ENCODE results near the gene RBBP6.

Gene RBBP6

GRCh38 chr16:24504472-24505345 lies 34.7 kb upstream of the RBBP6 start:
- no peak overlapping the region for H3K27ac ChIP-seq
- TF ChIP-seq ZFX (IDR thresholded peaks at IDR 0.05) (no peak), CTCF (conservative IDR thresholded peaks at IDR 0.05) (peak; percentile 85)

- H3K27ac ChIP-seq, result no peak overlapping the region
- TF ChIP-seq ZFX (IDR thresholded peaks at IDR 0.05) (no peak), CTCF (conservative IDR thresholded peaks at IDR 0.05) (no peak)
Measured at GRCh38 chr16:24505959-24506358, 33.4 kb upstream of the RBBP6 start.

- no peak overlapping the region for H3K27ac ChIP-seq
- TF ChIP-seq CTCF (conservative IDR thresholded peaks at IDR 0.05) (no peak), ZFX (IDR thresholded peaks at IDR 0.05) (no peak)
Measured at GRCh38 chr16:24507959-24508480, 31.3 kb upstream of the RBBP6 start.

- TF ChIP-seq ZFX (IDR thresholded peaks at IDR 0.05) (no peak), CTCF (conservative IDR thresholded peaks at IDR 0.05) (no peak)
- H3K27ac ChIP-seq, result no peak overlapping the region
Measured at GRCh38 chr16:24508614-24509013, 30.8 kb upstream of the RBBP6 start.

- TF ChIP-seq CTCF (conservative IDR thresholded peaks at IDR 0.05) (no peak), ZFX (IDR thresholded peaks at IDR 0.05) (no peak)
- no peak overlapping the region for H3K27ac ChIP-seq
Measured at GRCh38 chr16:24509536-24509935, 29.8 kb upstream of the RBBP6 start.

- no peak for TF ChIP-seq ZFX (IDR thresholded peaks at IDR 0.05)
- TF ChIP-seq CTCF (conservative IDR thresholded peaks at IDR 0.05), result no peak
Measured at GRCh38 chr16:24511174-24511573, 28.2 kb upstream of the RBBP6 start.

GRCh38 chr16:24511792-24512191 lies 27.6 kb upstream of the RBBP6 start:
- TF ChIP-seq ZFX (IDR thresholded peaks at IDR 0.05), result no peak
- no peak for TF ChIP-seq CTCF (conservative IDR thresholded peaks at IDR 0.05)
- H3K27ac ChIP-seq, result no peak overlapping the region

More at GRCh38 chr16:24511174-24511573, 28.2 kb upstream of the RBBP6 start:
- no peak overlapping the region for H3K27ac ChIP-seq

All from C4-2B (cell line).